PC-3 (cell line): ENCODE data around the gene EIF6. TPM values are rescaled to one million over a fixed set of nuclear protein-coding genes. Genes with fewer than 3 reads are reported as not detected.

ENCODE experiments used
- ATAC-seq: fragments of 200-7000 bp; cut with Tn5 transposase; 2 replicates; pipeline ENCODE4 v1.9.1; 2020; ENCODE audit warnings: mild to moderate bottlenecking, moderate library complexity
- BruUV-seq: library from RNA; stranded (reverse); fragments of 400-500 nt; replicated peaks from 2 replicates; lab custom pipeline; 2021; lab: Mats Ljungman, UMichigan
- CTCF ChIA-PET: fragments of 300-600 bp; sonication (Branson Sonifier 250); formaldehyde crosslinking; loops from one replicate; lab custom pipeline; 2022; ENCODE audit warnings: antibody characterized with exemption; lab: Charles Lee
- POLR2A ChIA-PET: fragments of 300-600 bp; sonication (Branson Sonifier 250); formaldehyde crosslinking; loops from one replicate; lab custom pipeline; 2022; ENCODE audit warnings: antibody characterized with exemption; ENCODE audit not compliant: unreplicated experiment; lab: Charles Lee
- DNase-seq: peaks from one replicate; pipeline ENCODE4 v3.0.0-alpha.2; 2015
- H2AFZ ChIP-seq: fragments of 300-600 bp; sonication (generic); 2 replicates; pipeline ENCODE4 v1.6.0; 2016; ENCODE audit warnings: antibody characterized with exemption, low read length
- H3F3A ChIP-seq: fragments of 300-600 bp; sonication (generic); one replicate; pipeline ENCODE4 v1.6.0; 2017; ENCODE audit warnings: antibody characterized with exemption, low read length, control low read depth, mild to moderate bottlenecking; ENCODE audit not compliant: unreplicated experiment
- H3K27ac ChIP-seq: fragments of 300-600 bp; sonication (generic); 2 replicates; pipeline ENCODE4 v1.5.1; 2016; ENCODE audit warnings: mild to moderate bottlenecking, low read length
- H3K27me3 ChIP-seq: fragments of 300-600 bp; sonication (generic); 2 replicates; pipeline ENCODE4 v1.6.1; 2016; ENCODE audit warnings: low read length, mixed read lengths
- H3K36me3 ChIP-seq: fragments of 300-600 bp; sonication (generic); 2 replicates; pipeline ENCODE4 v1.6.1; 2016; ENCODE audit warnings: low read depth, mixed run types, low read length, mixed read lengths
- H3K4me1 ChIP-seq: fragments of 300-600 bp; sonication (generic); 2 replicates; pipeline ENCODE4 v1.5.1; 2016; ENCODE audit warnings: low read length; ENCODE audit not compliant: insufficient read depth
- H3K4me2 ChIP-seq: fragments of 300-600 bp; sonication (generic); 2 replicates; pipeline ENCODE4 v1.6.0; 2016; ENCODE audit warnings: low read length
- H3K4me3 ChIP-seq: fragments of 300-600 bp; sonication (generic); 2 replicates; pipeline ENCODE4 v1.5.1; 2016; ENCODE audit warnings: mild to moderate bottlenecking, low read length, mixed read lengths
- H3K79me2 ChIP-seq: fragments of 300-600 bp; sonication (generic); 2 replicates; pipeline ENCODE4 v1.6.1; 2017; ENCODE audit warnings: low read length, mixed read lengths
- H3K9ac ChIP-seq: fragments of 300-600 bp; sonication (generic); 2 replicates; pipeline ENCODE4 v1.6.0; 2016; ENCODE audit warnings: mild to moderate bottlenecking, low read length
- H3K9me2 ChIP-seq: fragments of 300-600 bp; sonication (generic); replicated peaks from 2 replicates; pipeline ENCODE4 v1.6.1; 2016; ENCODE audit warnings: mixed run types, low read length, mixed read lengths
- H3K9me3 ChIP-seq: fragments of 300-600 bp; sonication (generic); 2 replicates; pipeline ENCODE4 v1.6.1; 2016; ENCODE audit warnings: low read length, mixed read lengths
- H4K20me1 ChIP-seq: fragments of 300-600 bp; sonication (generic); 2 replicates; pipeline ENCODE4 v1.6.1; 2016; ENCODE audit warnings: low read length, mixed read lengths
- EZH2 ChIP-seq: fragments of 300-600 bp; sonication (generic); IDR thresholded peaks from one replicate; pipeline ENCODE4 v1.6.1; 2017; ENCODE audit warnings: antibody characterized with exemption, mild to moderate bottlenecking, low read length; ENCODE audit not compliant: unreplicated experiment
- EZH2phosphoT487 ChIP-seq: fragments of 300-600 bp; sonication (generic); IDR thresholded peaks from 2 replicates; pipeline ENCODE4 v1.6.1; 2018; ENCODE audit warnings: mild to moderate bottlenecking, antibody characterized with exemption, low read length, borderline replicate concordance
- intact Hi-C: fragments of 100-400 bp; cut with micrococcal nuclease; formaldehyde crosslinking; loops from 2 replicates; pipeline ENCODE4 v1.9.0; 2023
- total RNA-seq: library from RNA; depleted of rRNA; stranded (reverse); fragments of >200 nt; gene quantifications from 2 replicates; pipeline ENCODE4 v1.2.3, GENCODE V29; 2014
- TF ChIP-seq, protein P1 (sequence below): fragments of 300-600 bp; sonication (generic); conservative IDR thresholded peaks from 2 replicates; pipeline ENCODE4 v1.5.1; 2017; ENCODE audit warnings: antibody characterized with exemption, low read depth, mild to moderate bottlenecking, low read length

The EIF6 gene
- total RNA-seq, 1 experiment from 2014 or later, result 292 TPM

DNA sequence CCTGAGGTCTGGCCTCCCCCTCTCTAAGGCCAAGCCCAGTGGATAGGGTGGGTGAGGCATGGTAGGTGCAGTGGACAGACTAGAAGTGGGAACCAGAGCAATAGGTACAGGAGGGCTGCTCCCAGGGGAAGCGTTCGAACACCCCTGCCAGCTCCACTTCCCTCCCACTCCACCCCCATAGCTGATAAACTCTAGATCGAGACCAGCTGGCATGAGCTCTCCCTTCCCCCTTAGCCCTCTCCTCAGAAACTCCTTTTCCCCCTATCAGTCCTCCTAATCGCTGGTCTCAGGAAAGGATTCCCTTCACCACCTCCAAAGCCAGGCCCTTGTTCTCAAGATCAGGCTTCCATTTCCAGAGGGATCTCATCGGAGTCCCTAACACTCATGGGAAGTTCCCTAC, 13.7 kb upstream of the EIF6 start:
- H3K9me2 ChIP-seq, result no peaks in the 10 kb centered on the region
- CTCF ChIA-PET, result interaction anchor here (0.8 kb wide), 1 partner anchor 153 kb away, joined by 3 read pairs; no protein-coding TSS in a partner anchor
- ATAC-seq, result no peak
- no peak for DNase-seq
- H3K4me3 ChIP-seq, result no peak overlapping the region
- no peaks in the 10 kb centered on the region for H3K79me2 ChIP-seq
- no peaks in the 10 kb centered on the region for H3K36me3 ChIP-seq
- no peak overlapping the region for H3K27ac ChIP-seq
- peaks cover 30% of the 10 kb centered on the region for H3K4me1 ChIP-seq
- H3F3A ChIP-seq, result no peaks in the 10 kb centered on the region
- POLR2A ChIA-PET, result no interaction called here
- intact Hi-C loops, result no loop called here
- H3K27me3 ChIP-seq, result no peaks in the 10 kb centered on the region
- no peak overlapping the region for H2AFZ ChIP-seq
- no TSS peak for BruUV-seq
- no peaks in the 10 kb centered on the region for H3K9me3 ChIP-seq
- no peaks in the 10 kb centered on the region for H4K20me1 ChIP-seq
- no peak overlapping the region for H3K9ac ChIP-seq
- no peak overlapping the region for H3K4me2 ChIP-seq
- TF ChIP-seq EZH2phosphoT487 (no peak), EZH2 (no peak)
- TF ChIP-seq, protein P1, sequence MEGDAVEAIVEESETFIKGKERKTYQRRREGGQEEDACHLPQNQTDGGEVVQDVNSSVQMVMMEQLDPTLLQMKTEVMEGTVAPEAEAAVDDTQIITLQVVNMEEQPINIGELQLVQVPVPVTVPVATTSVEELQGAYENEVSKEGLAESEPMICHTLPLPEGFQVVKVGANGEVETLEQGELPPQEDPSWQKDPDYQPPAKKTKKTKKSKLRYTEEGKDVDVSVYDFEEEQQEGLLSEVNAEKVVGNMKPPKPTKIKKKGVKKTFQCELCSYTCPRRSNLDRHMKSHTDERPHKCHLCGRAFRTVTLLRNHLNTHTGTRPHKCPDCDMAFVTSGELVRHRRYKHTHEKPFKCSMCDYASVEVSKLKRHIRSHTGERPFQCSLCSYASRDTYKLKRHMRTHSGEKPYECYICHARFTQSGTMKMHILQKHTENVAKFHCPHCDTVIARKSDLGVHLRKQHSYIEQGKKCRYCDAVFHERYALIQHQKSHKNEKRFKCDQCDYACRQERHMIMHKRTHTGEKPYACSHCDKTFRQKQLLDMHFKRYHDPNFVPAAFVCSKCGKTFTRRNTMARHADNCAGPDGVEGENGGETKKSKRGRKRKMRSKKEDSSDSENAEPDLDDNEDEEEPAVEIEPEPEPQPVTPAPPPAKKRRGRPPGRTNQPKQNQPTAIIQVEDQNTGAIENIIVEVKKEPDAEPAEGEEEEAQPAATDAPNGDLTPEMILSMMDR, result no peak

DNA sequence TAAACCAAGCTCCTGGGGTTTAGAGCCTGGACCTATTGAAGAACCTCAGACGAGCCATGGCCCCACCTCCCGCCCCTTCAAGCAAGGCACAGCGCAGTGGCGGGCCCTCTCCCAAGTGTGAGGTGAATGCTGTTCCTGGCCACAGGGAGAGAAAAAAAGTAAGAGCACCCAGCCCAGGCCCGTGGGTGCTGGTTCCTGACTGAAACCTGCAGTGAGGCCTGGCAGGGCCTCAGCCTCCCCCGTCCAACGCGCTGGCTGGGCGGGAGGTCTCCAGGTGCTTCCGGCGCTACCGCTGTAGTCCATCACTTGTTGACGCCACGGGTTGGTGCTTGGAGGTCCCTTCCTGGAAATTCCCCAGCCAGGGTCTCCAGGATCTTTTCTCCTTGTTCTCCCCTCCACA, 13.2 kb upstream of the EIF6 start:
- Histone ChIP-seq H2AFZ (no peak overlapping the region), H3K9ac (no peak overlapping the region), H3K9me3 (no peaks in the 10 kb centered on the region), H3K4me1 (peaks cover 25% of the 10 kb centered on the region), H3K36me3 (no peaks in the 10 kb centered on the region), H3K4me2 (no peak overlapping the region), H3K79me2 (no peaks in the 10 kb centered on the region), H4K20me1 (no peaks in the 10 kb centered on the region), H3F3A (no peaks in the 10 kb centered on the region), H3K9me2 (no peaks in the 10 kb centered on the region), H3K27ac (no peak overlapping the region), H3K4me3 (no peak overlapping the region), H3K27me3 (no peaks in the 10 kb centered on the region)
- intact Hi-C loops, result no loop called here
- TF ChIP-seq, protein P1, result no peak
- TF ChIP-seq EZH2phosphoT487 (no peak), EZH2 (no peak)
- ChIA-PET CTCF (interaction anchor here (0.7 to 1.0 kb wide), 3 partner anchors 135 to 202 kb away, joined by 3 to 7 read pairs (median 6); no protein-coding TSS in a partner anchor), POLR2A (no interaction called here)
- DNase-seq (no peak), ATAC-seq (no peak)
- no TSS peak for BruUV-seq

DNA sequence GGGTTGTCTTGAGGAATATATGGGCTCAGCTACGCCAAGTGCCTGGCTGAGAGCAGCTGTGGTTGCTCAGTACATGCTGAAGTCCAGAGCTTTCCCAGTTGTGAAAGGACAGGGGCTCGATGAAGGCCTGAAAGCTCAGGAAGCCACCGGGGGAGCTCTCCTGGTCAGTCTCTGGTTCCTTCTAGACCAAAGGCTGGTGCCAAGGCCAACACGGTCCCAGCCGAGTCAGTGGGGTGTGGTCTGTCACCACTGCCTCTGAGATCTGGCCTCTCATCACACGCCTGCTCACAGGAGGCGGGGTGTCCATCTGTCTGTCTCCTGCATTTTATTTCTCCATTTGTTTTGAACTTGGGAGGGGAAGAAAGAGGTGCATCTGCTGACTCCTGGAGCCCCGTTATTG, 12.6 kb upstream of the EIF6 start:
- Histone ChIP-seq H4K20me1 (no peaks in the 10 kb centered on the region), H3K36me3 (no peaks in the 10 kb centered on the region), H3K9me2 (no peaks in the 10 kb centered on the region), H3K4me2 (no peak overlapping the region), H3K9me3 (no peaks in the 10 kb centered on the region), H3K27me3 (no peaks in the 10 kb centered on the region), H3F3A (no peaks in the 10 kb centered on the region), H3K79me2 (no peaks in the 10 kb centered on the region), H3K4me1 (peaks cover 19% of the 10 kb centered on the region), H3K4me3 (no peak overlapping the region), H2AFZ (no peak overlapping the region), H3K9ac (no peak overlapping the region), H3K27ac (no peak overlapping the region)
- intact Hi-C loops, result no loop called here
- ChIA-PET POLR2A (no interaction called here), CTCF (interaction anchor here (0.5 to 1.0 kb wide), 4 partner anchors 135 to 391 kb away, joined by 3 to 8 read pairs (median 6); no protein-coding TSS in a partner anchor)
- BruUV-seq, result no TSS peak
- DNase-seq (peak; percentile 56), ATAC-seq (peak; percentile 78)
- TF ChIP-seq, protein P1, result peak; percentile 44; the same call in 1 of the 2 replicates
- TF ChIP-seq EZH2phosphoT487 (no peak), EZH2 (no peak)
